CD14-positive monocyte (primary cell): Measurements from ENCODE around the gene KCNJ5. TPM values are rescaled to one million over a fixed set of nuclear protein-coding genes. Genes with fewer than 3 reads are reported as not detected.

Experiments
- DNase-seq, 3 donors: peaks; one replicate each; pipeline ENCODE4 v3.0.0-alpha.2; 2011 to 2022
- H2AFZ ChIP-seq: 2 replicates; pipeline ENCODE4 v1.6.0; 2012; ENCODE audit warnings: mild to moderate bottlenecking, low read depth, low read length, inconsistent platforms; ENCODE audit not compliant: insufficient read depth, poor library complexity, severe bottlenecking
- H3K27ac ChIP-seq, 2 donors: 1 replicate in 1 of 2; 2 replicates in 1 of 2; pipeline ENCODE4 v1.5.1; 2012 to 2013; ENCODE audit warnings: low read length in 2 of 2, control low read depth in 1 of 2, inconsistent platforms in 1 of 2, low read depth in 1 of 2, mild to moderate bottlenecking in 1 of 2
- H3K27me3 ChIP-seq, 2 donors: one replicate each; pipeline versions ENCODE4 v1.6.0 to v1.6.1; 2011 to 2013; ENCODE audit warnings: low read length in 2 of 2; ENCODE audit not compliant: control insufficient read depth in 2 of 2, insufficient read depth in 2 of 2
- H3K36me3 ChIP-seq, 2 donors: replicated peaks in 1 of 2; 1 replicate in 1 of 2; 2 replicates in 1 of 2; pipeline versions ENCODE4 v1.5.1 to v1.6.1; 2012 to 2013; ENCODE audit warnings: low read length in 2 of 2, control low read depth in 1 of 2, inconsistent platforms in 1 of 2, mild to moderate bottlenecking in 1 of 2; ENCODE audit not compliant: insufficient read depth in 2 of 2, control insufficient read depth in 1 of 2
- H3K4me1 ChIP-seq, 2 donors: 1 replicate in 1 of 2; 2 replicates in 1 of 2; pipeline versions ENCODE4 v1.5.1 to v1.6.1; 2012 to 2013; ENCODE audit warnings: low read length in 2 of 2, control low read depth in 1 of 2, inconsistent platforms in 1 of 2, mild to moderate bottlenecking in 1 of 2, moderate library complexity in 1 of 2; ENCODE audit not compliant: insufficient read depth in 2 of 2, control insufficient read depth in 1 of 2
- H3K4me2 ChIP-seq: replicated peaks from 2 replicates; pipeline ENCODE3; 2012; ENCODE audit warnings: low read length, moderate library complexity, mild to moderate bottlenecking; ENCODE audit not compliant: poor library complexity, severe bottlenecking; ENCODE audit errors: extremely low read depth
- H3K4me3 ChIP-seq, 3 experiments: fragments of 200-600 bp in 1 of 3; sonication (generic) in 1 of 3; replicated peaks in 1 of 3; 1 replicate in 2 of 3; 2 replicates in 1 of 3; pipeline ENCODE4 v1.5.1; 2011 to 2013; ENCODE audit warnings: low read length in 3 of 3, mild to moderate bottlenecking in 3 of 3, control low read depth in 2 of 3, low read depth in 2 of 3, inconsistent platforms in 1 of 3, moderate library complexity in 1 of 3
- H3K79me2 ChIP-seq: 2 replicates; pipeline ENCODE4 v1.6.0; 2012; ENCODE audit warnings: mild to moderate bottlenecking, control low read depth, inconsistent platforms, low read length, moderate library complexity; ENCODE audit not compliant: insufficient read depth
- H3K9ac ChIP-seq: 2 replicates; pipeline ENCODE4 v1.6.0; 2017; ENCODE audit warnings: low read length, mild to moderate bottlenecking; ENCODE audit not compliant: insufficient read depth, poor library complexity, severe bottlenecking
- H3K9me3 ChIP-seq, 2 donors: replicated peaks in 1 of 2; 1 replicate in 1 of 2; 2 replicates in 1 of 2; pipeline versions ENCODE4 v1.5.1 to v1.6.1; 2012 to 2013; ENCODE audit warnings: low read length in 2 of 2, control low read depth in 1 of 2; ENCODE audit not compliant: control insufficient read depth in 1 of 2, insufficient read depth in 1 of 2
- H4K20me1 ChIP-seq: 2 replicates; pipeline ENCODE4 v1.6.0; 2012; ENCODE audit warnings: mild to moderate bottlenecking, low read length, control low read depth, moderate library complexity; ENCODE audit not compliant: insufficient read depth
- H3K27ac Mint-ChIP-seq, 7 donors: one replicate each; pipeline ENCODE4 v1.8.0; 2020; ENCODE audit warnings: mild to moderate bottlenecking in 7 of 7, mixed read lengths in 7 of 7, moderate library complexity in 6 of 7, inconsistent platforms in 2 of 7
- H3K27me3 Mint-ChIP-seq, 3 donors: one replicate each; pipeline ENCODE4 v1.8.0; 2021 to 2022; ENCODE audit warnings: low read depth in 3 of 3, mild to moderate bottlenecking in 3 of 3, mixed read lengths in 3 of 3, moderate library complexity in 3 of 3, inconsistent platforms in 1 of 3
- H3K36me3 Mint-ChIP-seq, 2 donors: one replicate each; pipeline ENCODE4 v1.8.0; 2020; ENCODE audit warnings: mixed read lengths in 2 of 2, inconsistent platforms in 1 of 2, mild to moderate bottlenecking in 1 of 2
- H3K4me1 Mint-ChIP-seq: one replicate; pipeline ENCODE4 v1.8.0; 2020; ENCODE audit warnings: mild to moderate bottlenecking, mixed read lengths
- H3K4me3 Mint-ChIP-seq, 2 donors: one replicate each; pipeline ENCODE4 v1.8.0; 2020; ENCODE audit warnings: mild to moderate bottlenecking in 2 of 2, mixed read lengths in 2 of 2, moderate library complexity in 1 of 2
- H3K9me3 Mint-ChIP-seq, 7 donors: one replicate each; pipeline ENCODE4 v1.8.0; 2020 to 2022; ENCODE audit warnings: mixed read lengths in 7 of 7, mild to moderate bottlenecking in 6 of 7, moderate library complexity in 6 of 7, inconsistent platforms in 2 of 7
- WGBS: methylation state at CpG from one replicate; pipeline ENCODE4 v1.1.5; 2013; ENCODE audit warnings: missing lambda C conversion rate; ENCODE audit not compliant: insufficient coverage; 5-methylcytosine and 5-hydroxymethylcytosine counted together
- intact Hi-C, 2 donors: fragments of 100-400 bp; cut with micrococcal nuclease; formaldehyde crosslinking; loops; one replicate each; pipeline versions ENCODE4 v1.15.0 to v1.15.1; 2023
- polyA plus RNA-seq, 3 donors: library from polyadenylated mRNA; depleted of rRNA in 1 of 3; unstranded in 2 of 3; stranded (reverse) in 1 of 3; fragments of 300-500 nt in 2 of 3; fragments of >200 nt in 1 of 3; fragmentation: Illumina TruSeq in 2 of 3; gene quantifications; 1 replicate in 2 of 3; 2 replicates in 1 of 3; pipeline ENCODE4 v1.2.3, GENCODE V29; 2012 to 2021
- TF ChIP-seq, protein P1 (sequence below): fragments of 200-600 bp; IDR thresholded peaks from one replicate; pipeline ENCODE4 v1.8.0; 2022; ENCODE audit warnings: antibody characterized with exemption, mild to moderate bottlenecking

Gene KCNJ5
- polyA plus RNA-seq, 3 donors, result 0.03 TPM; not detected in 2

- H2AFZ ChIP-seq, result no peak overlapping the region
- H3K9me3 ChIP-seq, result no peaks in the 10 kb centered on the region
- Mint-ChIP-seq H3K27me3 (peaks cover 5 to 9% (median 9%) of the 10 kb centered on the region in 3 donors), H3K36me3 (no peaks in the 10 kb centered on the region), H3K9me3 (no peaks in the 10 kb centered on the region), H3K4me1 (peaks cover 2% of the 10 kb centered on the region), H3K4me3 (no peak overlapping the region), H3K27ac (no peak overlapping the region)
- no peaks in the 10 kb centered on the region for H4K20me1 ChIP-seq
- H3K9ac ChIP-seq, result no peak overlapping the region
- H3K4me2 ChIP-seq, result no peak overlapping the region
- intact Hi-C loops, result no loop called here
- TF ChIP-seq, protein P1, sequence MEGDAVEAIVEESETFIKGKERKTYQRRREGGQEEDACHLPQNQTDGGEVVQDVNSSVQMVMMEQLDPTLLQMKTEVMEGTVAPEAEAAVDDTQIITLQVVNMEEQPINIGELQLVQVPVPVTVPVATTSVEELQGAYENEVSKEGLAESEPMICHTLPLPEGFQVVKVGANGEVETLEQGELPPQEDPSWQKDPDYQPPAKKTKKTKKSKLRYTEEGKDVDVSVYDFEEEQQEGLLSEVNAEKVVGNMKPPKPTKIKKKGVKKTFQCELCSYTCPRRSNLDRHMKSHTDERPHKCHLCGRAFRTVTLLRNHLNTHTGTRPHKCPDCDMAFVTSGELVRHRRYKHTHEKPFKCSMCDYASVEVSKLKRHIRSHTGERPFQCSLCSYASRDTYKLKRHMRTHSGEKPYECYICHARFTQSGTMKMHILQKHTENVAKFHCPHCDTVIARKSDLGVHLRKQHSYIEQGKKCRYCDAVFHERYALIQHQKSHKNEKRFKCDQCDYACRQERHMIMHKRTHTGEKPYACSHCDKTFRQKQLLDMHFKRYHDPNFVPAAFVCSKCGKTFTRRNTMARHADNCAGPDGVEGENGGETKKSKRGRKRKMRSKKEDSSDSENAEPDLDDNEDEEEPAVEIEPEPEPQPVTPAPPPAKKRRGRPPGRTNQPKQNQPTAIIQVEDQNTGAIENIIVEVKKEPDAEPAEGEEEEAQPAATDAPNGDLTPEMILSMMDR, result no peak
- H3K79me2 ChIP-seq, result no peaks in the 10 kb centered on the region
- no peak overlapping the region for H3K27ac ChIP-seq
- no peak overlapping the region for H3K4me3 ChIP-seq
- H3K4me1 ChIP-seq, result peaks cover 0 to 2% of the 10 kb centered on the region in 2 donors
- H3K27me3 ChIP-seq, result peaks cover 0 to 2% of the 10 kb centered on the region in 2 donors
- 100% methylated on average over 1 of the region's 2 CpGs for WGBS
- no peak for DNase-seq
- no peaks in the 10 kb centered on the region for H3K36me3 ChIP-seq
These were observed 33.8 kb upstream of the KCNJ5 start for GRCh38 chr11:128857341-128857740.

DNA sequence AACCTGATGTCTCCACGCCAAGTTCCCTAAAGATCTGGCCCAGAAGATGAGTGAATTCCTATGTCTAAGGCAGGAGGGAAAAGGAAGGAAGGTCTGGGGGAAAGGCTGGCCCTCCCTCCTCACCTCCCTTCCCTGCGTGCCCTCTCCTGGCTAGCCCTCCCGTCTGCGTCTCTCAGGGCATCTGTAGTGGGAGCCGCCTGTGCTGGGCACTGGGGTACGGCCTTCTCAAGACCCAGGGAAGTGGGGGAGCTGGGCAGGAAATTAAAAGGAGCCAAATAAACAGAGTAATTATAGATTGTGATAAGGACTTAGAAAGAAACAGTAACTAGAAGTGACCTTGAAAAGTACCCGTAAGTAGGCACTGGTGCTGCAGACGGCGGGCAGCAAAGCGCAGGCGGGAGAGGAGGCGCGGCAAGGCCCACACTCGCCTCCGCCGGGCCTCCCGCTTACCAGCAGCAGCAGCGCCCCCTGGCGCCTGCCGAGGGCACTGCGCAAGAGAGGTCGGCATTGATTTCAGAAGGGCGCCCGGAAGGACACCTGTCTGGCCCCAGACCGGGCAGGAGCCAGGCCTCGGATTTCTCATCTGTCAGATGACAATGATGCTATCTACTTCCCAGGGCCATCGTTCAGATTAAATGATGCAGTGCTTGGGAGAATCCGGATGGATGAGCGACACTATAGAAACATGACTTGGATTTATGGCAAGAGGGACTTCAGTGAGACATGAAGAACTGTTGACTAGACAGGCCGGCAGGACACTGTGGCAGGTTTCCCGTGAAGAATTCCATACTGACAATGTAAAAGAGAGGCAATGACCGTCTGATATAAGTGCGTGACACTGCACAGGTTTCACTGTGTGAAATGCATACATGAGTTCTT is 31.4 kb upstream of the KCNJ5 start:
- no peaks in the 10 kb centered on the region for H3K9me3 ChIP-seq
- TF ChIP-seq, protein P1, result peak; percentile 99
- no peak overlapping the region for H3K27ac Mint-ChIP-seq

More for the DNA sequence above, 31.4 kb upstream of the KCNJ5 start:
- Histone ChIP-seq H3K9ac (no peak overlapping the region), H4K20me1 (no peaks in the 10 kb centered on the region), H3K4me2 (no peak overlapping the region), H3K36me3 (no peaks in the 10 kb centered on the region), H3K27me3 (peaks cover 0 to 2% of the 10 kb centered on the region in 2 donors), H3K79me2 (no peaks in the 10 kb centered on the region), H2AFZ (no peak overlapping the region), H3K4me1 (peaks cover 0 to 2% of the 10 kb centered on the region in 2 donors), H3K4me3 (no peak overlapping the region), H3K27ac (no peak overlapping the region)
- H3K9me3 Mint-ChIP-seq, result no peaks in the 10 kb centered on the region
- intact Hi-C loops, result loop anchor here in 1 of 2 donors (10.0 kb wide), 1 partner anchor 685 kb away; no protein-coding TSS in a partner anchor
- H3K27me3 Mint-ChIP-seq, result peaks cover 5 to 10% (median 9%) of the 10 kb centered on the region in 3 donors
- H3K4me1 Mint-ChIP-seq, result peaks cover 2% of the 10 kb centered on the region
- 27% methylated on average over 29 of the region's 33 CpGs for WGBS
- no peaks in the 10 kb centered on the region for H3K36me3 Mint-ChIP-seq
- H3K4me3 Mint-ChIP-seq, result no peak overlapping the region
- DNase-seq, result peak; percentile 48 to 64 (median 62)
